ENCODE measurements around the gene RNF167.

Gene RNF167

DNA sequence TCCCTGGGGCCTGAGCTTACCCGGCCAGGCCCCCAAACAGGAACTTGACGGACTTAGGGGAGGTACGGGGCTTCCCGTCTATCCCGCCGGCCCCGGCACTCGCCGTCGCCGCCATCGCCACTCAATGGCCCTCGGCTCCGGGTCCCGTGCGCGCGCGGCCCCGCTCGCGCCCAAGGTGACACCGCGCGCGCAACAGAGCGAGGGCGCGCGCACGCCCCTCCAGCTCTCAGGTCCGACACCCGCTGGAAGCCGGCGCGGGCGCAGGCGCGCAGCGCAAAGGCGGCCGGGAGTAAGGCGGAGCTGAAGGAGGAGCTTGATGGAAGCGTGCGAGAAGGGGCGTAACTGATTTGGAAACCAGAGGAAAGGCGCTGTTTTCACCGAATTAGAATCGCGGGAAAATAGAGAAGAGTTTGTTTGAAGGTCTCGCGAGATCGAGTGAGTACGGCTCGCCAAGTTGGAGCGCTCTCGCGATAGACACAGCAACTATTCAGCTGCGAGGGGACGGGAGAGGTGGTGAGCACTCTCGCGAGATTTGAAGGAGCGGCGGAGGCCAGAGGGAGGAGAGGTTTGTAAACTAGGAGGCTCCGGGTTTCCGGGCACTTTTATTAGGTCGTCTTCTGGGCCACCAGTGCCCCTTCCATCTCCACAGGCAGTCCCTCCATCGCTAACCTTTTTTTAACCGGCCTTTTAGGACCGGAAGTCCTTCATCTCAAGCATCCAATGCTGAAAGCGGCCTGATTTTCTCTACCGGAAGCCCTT is at the start of gene RNF167, which contains the start of gene SLC25A11:
Gene RNF167 (plus strand): TSS at position 473 of the 759 bp plus-strand sequence. CDS start 642 bp downstream, outside the sequence.
Gene SLC25A11 (minus strand): TSS at position 251 of the 759 bp plus-strand sequence. CDS start 136 bp downstream, at position 115.
- in situ Hi-C loops (cut with MboI; ENCODE audit: low sequenced_read_pairs) = no loop called here

DNA sequence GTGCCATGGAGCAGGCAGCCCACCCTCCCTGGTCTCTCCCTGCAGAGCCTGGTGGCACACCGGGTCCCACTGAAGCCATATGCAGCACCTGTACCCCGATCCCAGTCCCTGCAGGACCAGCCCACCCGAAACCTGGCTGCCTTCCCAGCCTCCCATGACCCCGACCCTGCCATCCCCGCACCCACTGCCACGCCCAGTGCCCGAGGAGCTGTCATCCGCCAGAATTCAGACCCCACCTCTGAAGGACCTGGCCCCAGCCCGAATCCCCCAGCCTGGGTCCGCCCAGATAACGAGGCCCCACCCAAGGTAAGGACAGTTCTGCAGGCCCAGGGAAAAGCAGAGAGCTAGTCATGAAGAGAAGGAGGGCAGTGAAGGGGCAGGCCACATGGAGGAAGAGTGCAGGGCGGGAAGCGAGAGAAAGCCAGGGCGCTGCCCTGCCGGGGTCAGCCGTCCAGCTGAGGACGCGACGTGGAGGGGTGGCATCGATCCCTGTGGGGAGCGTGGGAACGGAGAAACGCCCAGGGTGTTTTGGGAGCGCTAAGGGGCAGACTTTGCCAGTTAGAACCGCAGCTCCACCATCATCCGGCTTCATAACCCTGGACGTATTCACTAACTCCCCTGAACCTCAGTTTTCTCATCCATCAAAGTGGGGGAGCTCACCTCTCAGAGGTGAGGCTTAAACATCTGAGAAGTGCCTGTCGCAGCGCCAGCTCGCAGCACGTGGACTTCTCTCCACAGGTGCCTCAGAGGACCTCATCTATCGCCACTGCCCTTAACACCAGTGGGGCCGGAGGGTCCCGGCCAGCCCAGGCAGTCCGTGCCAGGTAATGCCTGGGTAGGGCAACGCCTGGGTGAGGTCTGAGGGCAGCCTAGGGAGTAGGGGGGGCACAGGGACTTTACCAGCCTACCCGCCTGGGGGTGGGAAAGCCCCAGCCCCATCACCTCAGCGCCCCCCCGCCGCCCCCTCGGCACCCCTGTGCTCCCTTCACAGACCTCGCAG is 48.4 kb upstream of the RNF167 start:
- in situ Hi-C loops (cut with MboI; ENCODE audit: low sequenced_read_pairs) = no loop called here

DNA sequence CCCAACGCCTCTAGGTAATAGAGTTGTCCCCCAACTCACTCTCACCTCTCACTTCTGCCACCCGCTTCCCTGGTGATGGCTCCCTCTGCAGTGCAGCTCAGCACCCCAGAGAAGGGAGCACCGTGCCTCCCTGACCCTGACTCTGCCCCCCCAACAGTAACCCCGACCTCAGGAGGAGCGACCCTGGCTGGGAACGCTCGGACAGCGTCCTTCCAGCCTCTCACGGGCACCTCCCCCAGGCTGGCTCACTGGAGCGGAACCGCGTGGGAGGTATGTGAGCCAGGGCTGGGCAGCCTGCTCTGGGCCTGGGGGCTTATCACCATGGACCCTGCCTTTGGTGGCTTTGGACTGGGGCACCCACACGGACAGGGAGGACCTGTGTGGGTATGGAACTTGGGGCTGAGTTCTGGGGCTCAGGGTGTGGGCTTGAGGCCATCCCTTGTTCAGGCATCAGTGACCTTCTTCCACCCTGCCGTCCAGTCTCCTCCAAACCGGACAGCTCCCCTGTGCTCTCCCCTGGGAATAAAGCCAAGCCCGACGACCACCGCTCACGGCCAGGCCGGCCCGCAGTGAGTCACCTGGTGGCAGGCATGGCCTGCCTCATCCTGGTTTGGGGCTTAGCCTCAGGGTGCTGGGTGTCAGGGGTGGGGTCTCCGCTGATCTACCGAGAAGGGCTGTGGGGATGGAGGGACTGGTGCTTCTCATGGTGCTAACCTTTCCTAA is 47.4 kb upstream of the RNF167 start:
- in situ Hi-C loops (cut with MboI; ENCODE audit: low sequenced_read_pairs) = no loop called here

DNA sequence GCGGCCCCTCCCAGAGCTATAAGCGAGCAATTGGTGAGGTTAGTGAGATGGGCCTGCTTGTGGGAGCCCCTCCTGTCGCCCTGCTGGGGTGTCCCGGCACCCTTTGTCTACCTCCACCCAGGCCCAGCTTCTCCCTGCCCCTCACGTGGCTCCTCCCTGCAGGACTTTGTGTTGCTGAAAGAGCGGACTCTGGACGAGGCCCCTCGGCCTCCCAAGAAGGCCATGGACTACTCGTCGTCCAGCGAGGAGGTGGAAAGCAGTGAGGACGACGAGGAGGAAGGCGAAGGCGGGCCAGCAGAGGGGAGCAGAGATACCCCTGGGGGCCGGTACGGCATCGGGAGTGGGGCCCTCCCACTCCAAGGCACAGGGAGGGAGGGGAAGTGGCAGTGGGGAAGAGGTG is 46.8 kb upstream of the RNF167 start:
- in situ Hi-C loops (cut with MboI; ENCODE audit: low sequenced_read_pairs) = no loop called here

DNA sequence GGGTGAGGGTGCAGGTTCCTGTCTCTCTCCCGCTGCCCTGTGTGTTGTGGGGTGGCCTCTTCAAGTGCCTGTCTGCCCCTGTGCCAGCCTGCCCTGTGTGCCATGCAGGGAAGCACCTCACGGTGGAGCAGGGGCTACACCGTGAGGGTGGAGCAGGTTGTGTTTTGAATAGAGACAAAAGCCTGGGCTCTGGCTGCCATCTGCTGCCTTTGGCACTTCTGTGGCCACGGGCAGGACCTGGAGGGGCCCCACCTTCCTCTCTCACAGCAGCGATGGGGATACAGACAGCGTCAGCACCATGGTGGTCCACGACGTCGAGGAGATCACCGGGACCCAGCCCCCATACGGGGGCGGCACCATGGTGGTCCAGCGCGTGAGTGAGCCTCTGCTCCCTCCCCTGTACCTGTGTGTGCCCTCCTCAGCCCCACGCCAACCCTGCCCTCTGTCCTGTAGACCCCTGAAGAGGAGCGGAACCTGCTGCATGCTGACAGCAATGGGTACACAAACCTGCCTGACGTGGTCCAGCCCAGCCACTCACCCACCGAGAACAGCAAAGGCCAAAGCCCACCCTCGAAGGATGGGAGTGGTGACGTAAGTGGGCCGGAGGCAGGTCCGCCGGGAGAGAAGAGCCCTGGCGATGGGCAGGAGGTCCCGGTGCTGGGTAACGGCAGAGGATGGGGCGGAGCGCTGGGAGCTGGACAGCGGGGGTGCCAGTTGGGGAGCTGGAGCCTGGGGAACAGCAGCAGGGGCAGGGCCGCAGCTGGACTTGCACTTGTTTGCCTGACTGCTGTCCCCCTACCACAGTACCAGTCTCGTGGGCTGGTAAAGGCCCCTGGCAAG is 46.1 kb upstream of the RNF167 start:
- in situ Hi-C loops (cut with MboI; ENCODE audit: low sequenced_read_pairs) = no loop called here

DNA sequence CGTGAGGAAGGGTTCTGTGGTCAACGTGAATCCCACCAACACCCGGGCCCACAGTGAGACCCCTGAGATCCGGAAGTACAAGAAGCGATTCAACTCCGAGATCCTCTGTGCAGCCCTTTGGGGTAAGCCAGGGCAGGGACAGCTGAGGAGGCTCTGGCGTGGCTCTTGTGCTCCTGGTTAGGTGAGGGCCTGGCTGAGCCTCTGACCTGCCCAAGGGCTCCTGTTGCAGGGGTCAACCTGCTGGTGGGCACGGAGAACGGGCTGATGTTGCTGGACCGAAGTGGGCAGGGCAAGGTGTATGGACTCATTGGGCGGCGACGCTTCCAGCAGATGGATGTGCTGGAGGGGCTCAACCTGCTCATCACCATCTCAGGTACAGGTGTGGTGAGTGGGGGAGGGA is 44.9 kb upstream of the RNF167 start:
- in situ Hi-C loops (cut with MboI; ENCODE audit: low sequenced_read_pairs) = no loop called here

DNA sequence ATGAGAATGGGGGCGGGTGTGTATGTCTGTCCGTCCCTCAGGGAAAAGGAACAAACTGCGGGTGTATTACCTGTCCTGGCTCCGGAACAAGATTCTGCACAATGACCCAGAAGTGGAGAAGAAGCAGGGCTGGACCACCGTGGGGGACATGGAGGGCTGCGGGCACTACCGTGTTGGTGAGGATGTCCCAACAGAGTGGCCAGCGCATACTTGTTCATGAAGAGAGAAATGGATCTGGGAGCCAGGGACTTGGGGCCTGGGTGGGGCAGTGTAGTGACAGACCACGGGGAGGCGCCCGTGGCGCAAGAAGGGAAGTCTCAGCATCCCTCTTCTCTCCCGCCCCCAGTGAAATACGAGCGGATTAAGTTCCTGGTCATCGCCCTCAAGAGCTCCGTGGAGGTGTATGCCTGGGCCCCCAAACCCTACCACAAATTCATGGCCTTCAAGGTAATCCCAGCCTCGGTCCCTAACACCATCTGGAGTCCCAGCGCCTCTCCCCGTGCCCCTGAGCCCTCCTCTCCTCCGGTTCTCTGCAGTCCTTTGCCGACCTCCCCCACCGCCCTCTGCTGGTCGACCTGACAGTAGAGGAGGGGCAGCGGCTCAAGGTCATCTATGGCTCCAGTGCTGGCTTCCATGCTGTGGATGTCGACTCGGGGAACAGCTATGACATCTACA is 44.3 kb upstream of the RNF167 start:
- in situ Hi-C loops (cut with MboI; ENCODE audit: low sequenced_read_pairs) = no loop called here

DNA sequence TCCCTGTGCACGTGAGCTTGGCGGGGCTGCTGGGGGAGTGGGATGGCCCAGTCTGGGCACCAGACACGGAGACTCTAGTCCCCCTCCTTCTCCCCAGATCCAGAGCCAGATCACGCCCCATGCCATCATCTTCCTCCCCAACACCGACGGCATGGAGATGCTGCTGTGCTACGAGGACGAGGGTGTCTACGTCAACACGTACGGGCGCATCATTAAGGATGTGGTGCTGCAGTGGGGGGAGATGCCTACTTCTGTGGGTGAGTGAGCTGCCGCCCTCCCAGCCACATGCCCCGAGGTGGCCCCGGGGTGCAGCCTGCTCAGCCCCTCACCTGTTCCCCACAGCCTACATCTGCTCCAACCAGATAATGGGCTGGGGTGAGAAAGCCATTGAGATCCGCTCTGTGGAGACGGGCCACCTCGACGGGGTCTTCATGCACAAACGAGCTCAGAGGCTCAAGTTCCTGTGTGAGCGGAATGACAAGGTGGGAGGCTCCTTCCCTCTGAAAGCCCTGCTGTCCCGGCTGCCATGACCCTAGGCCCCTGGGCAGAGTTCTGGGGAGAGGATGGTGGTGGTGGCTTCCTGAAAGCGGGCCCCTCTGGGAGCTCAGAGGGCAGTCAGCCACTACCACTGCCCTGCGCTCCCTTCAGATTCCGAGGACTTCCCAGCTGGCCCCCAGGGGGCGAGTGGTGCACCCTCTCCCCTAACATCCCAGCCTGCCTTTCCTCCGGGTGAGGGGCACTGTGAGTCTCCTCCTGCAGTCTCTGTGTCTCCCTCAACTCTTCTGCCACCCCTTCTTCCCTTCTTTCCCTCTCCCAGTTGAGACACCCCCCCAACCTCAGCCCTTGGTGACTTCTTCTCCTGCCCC is 43.5 kb upstream of the RNF167 start:
- in situ Hi-C loops (cut with MboI; ENCODE audit: low sequenced_read_pairs) = no loop called here

DNA sequence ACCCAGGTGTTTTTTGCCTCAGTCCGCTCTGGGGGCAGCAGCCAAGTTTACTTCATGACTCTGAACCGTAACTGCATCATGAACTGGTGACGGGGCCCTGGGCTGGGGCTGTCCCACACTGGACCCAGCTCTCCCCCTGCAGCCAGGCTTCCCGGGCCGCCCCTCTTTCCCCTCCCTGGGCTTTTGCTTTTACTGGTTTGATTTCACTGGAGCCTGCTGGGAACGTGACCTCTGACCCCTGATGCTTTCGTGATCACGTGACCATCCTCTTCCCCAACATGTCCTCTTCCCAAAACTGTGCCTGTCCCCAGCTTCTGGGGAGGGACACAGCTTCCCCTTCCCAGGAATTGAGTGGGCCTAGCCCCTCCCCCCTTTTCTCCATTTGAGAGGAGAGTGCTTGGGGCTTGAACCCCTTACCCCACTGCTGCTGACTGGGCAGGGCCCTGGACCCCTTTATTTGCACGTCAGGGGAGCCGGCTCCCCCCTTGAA is 42.8 kb upstream of the RNF167 start:
- in situ Hi-C loops (cut with MboI; ENCODE audit: low sequenced_read_pairs) = no loop called here

DNA sequence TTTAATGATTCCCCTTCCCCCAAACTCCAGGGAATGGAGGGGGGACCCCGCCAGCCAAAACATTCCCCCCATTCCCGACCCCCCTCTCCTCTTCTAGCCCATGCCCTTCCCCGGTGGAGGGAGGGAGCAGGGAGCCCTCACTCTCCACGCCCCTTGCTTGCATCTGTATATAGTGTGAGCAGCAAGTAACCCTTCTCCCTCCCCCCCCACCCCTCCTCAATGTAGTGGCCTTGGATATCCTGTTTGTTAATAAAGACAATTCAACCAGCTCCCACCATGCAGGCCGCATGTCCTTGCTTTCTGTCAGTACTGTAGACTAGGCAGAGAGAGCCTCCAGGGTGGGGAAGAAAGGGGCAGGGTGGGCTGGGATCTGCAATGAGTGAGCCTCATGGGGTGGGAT is 42.3 kb upstream of the RNF167 start:
- in situ Hi-C loops (cut with MboI; ENCODE audit: low sequenced_read_pairs) = no loop called here

DNA sequence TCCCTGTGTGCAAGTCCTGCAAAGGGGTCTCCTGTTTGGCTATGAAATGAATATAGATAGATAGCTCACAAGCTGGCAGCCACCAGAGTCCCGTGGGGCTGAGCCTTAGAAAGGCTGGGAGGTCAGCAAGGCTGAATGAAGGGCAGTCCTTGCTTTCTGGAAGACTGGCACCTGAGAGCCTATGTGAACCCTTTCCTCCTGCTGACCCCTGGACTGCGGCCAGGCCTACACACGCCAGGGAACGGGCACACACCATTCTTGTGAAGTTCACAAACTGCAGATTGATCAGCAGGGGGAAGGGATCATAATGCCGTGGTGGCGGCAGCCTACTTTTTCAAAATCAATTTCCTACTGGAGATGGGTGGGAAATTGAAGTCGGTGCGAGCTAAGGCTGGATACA is 41.7 kb upstream of the RNF167 start:
- in situ Hi-C loops (cut with MboI; ENCODE audit: low sequenced_read_pairs) = no loop called here

DNA sequence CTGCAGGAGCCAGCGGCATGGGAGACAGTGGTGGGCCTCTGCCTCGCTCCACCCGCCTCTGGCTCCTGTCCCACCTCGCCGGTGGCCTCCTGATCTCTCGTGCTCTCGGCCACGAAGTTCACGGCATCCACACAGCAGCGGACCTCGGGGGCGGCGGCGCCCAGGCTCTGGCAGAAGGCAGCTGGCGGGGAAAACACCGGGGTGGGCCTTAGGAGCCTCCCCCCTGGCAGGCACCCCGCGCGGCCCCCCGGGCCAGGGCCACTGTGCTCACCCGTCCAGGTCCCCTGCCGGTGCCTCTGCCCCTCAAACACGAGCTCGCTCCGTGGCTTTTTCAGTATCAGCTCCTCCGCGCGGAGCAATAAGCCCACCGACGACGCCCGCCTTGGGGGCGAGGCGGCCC is 41.1 kb upstream of the RNF167 start:
- in situ Hi-C loops (cut with MboI; ENCODE audit: low sequenced_read_pairs) = no loop called here

DNA sequence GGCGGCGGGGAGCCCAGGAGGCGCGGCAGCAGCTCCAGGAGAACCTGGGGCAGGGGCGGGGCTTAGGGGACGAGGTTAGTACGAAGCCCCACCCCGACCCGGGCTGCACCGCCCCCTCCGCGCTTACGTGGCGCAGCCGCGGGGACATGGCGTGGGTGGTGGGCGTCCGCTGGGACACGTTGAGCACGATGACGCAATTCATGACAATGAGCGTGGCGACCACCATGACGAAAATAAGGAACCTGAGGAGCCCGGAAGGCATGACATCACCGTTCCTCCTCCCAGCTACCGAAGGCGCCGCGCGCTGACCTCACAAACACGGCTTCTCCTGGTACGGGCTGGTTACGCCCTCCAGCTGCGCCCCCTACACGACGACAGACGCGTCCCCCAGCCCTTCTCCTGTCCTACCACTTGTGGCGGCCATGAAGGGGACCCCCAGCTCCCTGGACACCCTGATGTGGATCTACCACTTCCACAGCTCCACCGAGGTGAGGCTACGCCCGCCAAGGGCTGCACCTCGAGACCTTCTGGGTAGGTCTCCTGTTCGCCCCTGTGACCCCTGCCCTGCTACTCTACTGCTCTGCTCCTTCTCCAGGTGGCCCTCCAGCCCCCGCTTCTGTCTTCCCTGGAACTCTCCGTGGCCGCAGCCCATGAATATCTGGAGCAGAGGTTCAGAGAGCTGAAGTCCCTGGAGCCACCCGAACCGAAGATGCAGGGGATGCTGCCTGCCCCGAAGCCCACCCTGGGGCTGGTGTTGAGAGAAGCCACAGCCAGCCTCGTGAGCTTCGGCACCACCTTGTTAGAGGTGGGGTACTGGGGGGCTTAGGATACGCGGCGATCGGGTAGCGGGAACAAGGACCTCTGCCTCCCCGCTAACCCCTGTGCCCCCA is 40.5 kb upstream of the RNF167 start, which contains the start of gene C17orf107:
Gene C17orf107 (plus strand): TSS at position 196 of the 890 bp plus-strand sequence. CDS start 227 bp downstream, at position 423.
- in situ Hi-C loops (cut with MboI; ENCODE audit: low sequenced_read_pairs) = no loop called here

DNA sequence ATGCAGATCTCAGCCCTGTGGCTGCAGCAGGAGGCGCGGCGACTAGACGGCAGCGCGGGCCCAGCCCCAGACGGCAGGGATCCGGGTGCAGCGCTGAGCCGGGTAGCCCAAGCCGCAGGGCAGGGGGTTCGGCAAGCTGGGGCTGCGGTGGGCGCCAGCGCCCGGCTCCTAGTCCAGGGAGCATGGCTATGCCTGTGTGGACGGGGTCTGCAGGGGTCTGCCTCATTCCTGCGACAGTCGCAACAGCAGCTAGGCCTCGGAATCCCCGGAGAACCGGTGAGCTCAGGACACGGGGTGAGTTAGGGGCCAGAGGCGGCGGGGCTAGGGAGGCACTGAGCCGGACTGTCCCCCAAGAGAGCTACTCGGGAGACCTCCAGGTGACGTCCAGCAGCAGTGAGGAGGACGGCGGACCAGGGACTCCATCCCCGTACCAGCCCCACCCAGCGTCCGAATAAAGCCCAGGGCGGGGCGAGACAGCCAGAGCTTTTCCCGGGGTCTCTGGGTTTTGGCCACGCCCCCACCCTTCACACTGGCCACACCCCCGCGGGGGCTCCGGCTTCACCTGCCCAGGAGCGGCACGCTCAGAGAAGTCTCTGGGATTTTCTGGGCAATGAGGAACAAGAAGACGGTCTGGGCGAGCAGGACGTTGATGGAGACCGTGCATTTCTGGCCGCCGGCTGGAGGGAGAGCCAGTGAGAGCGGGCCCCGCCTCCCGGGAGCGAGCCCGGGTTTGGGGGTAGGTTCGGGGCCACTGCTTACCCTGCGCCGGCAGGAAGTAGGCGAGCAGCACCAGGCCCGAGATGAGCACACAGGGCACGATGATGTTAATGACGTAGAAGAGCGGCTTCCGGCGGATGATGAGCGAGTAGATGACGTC is 39.6 kb upstream of the RNF167 start:
- in situ Hi-C loops (cut with MboI; ENCODE audit: low sequenced_read_pairs) = no loop called here

DNA sequence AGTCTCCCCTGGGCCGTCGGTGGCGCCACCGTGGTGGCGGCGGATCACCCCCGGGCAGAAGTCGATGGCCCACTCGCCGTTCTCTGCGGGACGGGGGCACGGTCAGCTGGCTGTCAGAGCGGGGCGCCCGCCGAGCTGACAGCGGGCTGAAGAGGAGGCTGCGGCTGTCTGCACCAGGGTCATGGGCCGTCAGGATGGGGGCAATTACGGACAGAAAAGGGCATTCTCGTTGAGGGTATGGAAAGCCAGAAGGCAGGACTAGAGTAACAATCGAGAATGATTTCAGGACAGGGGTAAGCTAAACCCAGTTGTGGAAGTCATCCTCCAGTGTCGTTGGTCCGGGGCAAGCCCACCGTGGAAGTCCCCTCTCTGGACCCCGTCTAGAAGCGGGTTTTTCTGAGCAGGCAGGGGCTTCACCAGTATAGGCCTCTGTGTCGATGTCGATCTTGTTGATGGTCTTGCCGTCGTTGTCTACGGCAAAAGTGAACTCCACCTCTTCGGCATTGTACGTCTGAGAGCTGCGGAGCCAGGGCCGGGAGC is 38.9 kb upstream of the RNF167 start:
- in situ Hi-C loops (cut with MboI; ENCODE audit: low sequenced_read_pairs) = no loop called here

Data from HL-60/S4 (cell line).